GM15510 (cell line): ENCODE data around the gene SKI.
A peak's percentile ranks its signal among the peaks of the same experiment; 100 is the strongest.

ENCODE experiments used
- POLR2A ChIP-seq: IDR thresholded peaks from 3 replicates; pipeline ENCODE4 v1.6.1; 2011; ENCODE audit warnings: borderline replicate concordance; ENCODE audit not compliant: insufficient read length; ENCODE audit errors: extremely low read depth

The SKI gene

DNA sequence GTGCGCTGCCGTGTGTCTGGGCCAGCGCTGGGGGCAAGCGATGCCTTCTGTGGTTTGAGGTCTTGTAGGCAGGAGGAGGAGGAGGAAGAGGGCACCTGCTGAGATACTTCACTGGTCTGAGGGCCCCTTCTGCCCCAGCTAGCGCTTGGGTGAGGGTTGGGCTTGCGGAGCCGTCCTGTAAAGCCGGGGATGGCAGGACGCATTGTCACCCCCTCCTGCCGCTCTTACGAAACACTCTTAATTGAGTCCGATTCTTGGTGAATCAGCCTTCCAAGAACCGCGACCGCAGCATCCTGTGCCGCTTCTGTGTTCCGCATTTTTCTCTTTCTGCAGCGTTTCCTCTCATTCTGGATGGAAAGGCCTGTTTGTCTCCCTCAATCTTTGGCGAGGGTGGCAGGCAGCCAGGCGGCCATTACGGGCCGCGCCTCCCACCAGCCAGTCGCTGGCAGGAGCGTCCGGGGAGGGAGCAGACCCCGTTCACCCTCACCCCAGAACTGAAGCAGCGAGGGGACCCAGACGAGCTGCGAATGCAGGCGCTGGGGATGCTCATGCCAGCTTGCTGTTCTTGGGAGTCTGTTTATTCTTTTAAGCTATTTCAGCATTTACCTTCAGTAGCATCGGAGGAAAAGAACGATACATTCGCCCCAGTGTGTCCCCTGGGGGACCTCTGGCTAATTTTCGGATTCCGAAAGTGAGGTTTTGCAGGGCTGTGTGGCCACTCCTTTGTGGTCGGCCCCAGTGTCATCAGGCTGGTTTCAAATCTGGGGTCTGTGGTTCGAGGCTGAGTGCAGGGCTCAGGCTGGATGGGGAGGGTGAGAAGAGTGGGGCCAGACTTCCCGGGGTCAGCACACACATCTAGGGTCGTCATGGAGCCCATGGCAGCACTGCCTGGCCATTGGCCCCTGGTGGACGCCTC is 62.7 kb downstream of the SKI start:
- no peak for TF ChIP-seq POLR2A

DNA sequence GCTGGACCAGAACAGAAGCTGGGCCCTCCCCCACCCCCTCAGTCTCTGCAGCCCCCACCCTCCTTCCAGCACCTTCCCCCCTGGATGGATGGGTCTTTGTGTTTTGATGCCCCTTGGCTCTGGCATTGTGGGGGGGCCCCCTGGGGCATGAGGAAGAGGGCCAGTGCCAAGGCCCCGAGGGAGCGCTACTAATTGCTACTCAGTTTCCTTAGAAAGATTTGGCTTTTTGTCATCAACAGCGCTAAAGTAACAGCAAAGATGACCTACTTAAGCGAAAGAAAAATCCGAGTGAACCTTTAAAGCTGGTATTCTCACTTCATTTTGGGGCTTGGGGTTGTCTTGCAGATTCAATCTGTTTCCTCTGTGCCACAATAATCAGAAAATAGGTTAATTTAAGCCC is 63.5 kb downstream of the SKI start:
- TF ChIP-seq POLR2A: no peak

DNA sequence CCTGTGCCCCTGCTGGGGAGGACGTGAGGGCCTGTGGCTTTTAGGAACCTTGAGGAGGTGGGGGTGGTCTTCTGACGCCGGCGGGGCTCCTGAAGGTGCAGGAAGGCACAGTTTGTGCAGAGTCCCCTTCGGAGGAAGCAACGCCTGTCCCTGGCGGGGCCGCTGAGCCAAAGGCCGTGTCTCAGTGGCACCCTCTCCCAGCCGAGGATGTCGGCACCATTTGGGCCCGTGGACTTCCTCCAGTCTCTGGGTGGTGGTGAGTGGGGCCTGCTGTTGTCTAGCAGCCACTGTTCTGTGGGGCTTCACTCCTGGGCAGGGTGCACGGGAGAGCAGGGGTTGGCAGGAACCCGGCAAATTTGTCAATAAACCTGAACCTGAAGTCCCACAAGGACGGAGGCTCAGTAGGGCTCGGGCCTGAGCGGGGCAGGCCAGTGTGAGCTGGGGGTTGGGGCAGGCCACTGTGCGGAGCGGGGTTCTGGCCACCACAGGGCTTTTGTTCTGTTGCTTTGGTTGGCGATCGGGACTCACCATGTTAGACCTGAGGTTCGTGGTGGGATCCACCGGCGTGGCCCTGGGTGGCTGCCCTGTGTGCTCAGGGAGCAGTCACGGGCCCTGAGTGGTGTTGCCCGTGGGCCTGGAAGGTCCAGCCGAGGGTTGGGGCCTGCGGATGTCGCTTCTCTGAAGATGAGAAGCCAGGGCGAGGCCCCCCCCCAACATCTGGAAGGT is 64.8 kb downstream of the SKI start:
- TF ChIP-seq POLR2A: no peak

DNA sequence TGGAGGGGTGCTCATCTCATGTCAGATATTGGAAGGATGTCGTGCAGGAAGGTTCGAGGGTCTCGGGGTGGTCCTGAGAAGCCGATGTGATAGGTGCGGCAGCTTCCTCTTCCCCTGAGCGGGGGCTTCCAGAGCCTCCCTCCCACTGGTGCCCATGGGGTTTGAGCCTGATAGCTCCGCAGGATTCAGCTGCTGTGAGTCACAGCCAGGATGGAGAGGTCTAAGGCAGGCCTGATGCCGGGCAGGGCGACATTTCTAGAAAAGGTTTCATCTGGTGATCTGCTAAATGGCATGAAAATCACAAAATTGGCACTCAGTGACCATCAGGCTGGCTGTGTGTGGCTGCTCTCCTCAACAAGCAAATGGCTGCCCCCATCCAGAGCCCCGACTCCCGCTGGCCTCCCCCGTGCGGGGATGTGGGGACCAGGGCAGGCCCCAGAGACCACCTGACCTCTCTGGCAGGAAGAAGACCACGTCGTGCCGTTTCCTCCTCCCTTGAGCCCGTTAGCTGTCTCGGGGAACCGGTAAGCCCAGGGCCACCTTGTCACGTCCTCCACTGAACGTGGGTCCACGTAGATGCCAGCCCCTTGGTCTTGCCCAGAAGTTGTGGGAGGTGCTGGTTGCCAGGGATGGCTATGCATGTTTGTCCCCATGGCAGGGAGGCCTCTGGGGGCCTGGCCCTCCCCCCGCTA is 66.1 kb downstream of the SKI start:
- TF ChIP-seq POLR2A: no peak

DNA sequence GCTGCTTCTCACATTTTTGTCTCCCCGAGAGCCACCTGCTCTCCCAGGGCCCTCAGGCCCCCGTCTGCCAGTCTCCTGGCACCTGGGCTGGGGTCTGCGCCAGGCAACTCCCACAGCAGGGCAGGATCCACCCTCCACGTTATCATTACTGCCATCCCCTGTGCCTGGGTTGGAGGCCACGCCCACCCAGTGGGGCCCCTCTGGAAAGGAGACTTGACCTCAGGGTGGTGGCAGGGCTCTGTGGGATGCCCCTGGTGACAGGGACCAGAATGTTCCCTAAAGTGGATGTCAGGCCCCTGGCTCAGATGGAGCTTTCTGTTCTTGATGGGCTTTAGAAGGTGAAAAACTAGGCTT is 66.6 kb downstream of the SKI start:
- no peak for TF ChIP-seq POLR2A

DNA sequence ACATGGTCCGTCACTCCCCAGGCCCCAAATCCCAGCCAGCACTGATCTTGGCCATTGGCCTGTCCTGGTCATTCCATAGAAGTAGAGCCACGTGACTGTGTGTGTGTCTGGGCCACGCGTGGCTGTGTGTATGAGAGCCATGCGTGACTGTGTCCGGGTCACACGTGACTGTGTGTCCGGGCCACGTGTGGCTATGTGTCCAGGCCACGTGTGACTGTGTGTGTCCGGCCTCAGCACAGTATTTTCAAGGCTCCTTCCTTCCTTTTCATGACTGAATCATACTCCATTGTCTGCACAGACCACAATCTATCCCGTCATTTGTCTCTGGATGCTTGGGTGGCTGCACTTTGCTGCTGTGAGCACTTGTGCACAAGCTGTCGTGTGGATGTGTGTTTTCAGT is 67.4 kb downstream of the SKI start:
- TF ChIP-seq POLR2A: no peak

DNA sequence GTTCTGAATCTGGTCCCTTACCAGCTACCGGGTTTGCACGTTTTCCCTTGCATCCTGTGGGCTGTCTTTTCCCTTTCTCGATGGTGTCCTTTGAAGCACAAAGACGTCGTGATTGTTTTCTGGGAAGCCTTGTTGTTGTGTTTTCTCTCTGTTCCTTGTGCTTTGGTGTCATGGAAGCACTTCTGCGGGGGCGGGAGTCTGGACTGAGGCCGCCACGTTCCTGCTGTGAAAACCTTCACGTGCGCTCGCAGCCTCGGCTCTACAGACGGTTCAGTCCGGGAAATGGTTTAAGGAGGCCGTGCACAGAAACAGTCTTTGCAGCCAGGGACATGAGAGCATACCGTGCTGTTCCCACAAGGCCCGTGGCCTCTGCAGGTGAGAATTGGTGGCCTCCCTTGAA is 68.5 kb downstream of the SKI start:
- no peak for TF ChIP-seq POLR2A

DNA sequence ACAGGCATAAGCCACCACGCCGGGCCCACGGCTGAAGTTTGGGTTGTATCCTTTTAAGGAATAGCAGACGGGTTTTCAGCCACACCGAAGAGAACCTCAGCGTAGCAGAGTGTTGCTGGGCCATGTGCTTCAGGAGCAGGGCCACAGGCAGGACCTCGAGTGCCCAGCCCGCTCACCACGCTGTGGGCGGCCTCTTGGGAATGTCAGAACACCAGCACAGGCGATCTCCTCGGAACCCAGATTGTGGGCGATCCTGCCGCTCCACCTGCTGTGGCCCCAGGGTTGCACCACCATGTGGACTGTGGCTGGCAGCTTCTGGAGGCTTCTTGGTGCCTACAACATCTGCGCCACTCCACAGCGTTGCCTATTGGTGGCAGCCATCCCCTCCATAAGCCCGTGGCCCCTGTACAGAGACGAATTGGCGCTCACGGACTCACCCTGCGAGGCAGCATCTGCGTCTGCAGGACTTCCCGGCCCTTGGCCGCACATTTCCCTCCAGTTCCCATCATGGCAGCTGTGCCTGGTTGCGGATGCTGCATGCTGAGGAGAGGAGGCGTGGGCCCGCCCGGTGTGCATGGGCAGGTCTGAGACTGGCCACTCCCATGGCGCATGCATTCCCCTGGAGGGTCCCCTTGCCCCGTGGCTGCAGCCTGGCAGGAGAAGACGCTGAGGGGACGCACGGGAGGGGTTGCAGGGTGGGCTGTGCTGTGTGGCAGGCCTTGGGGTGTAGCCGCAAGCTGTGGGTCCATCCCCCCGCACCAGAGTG is 69.3 kb downstream of the SKI start:
- no peak for TF ChIP-seq POLR2A

DNA sequence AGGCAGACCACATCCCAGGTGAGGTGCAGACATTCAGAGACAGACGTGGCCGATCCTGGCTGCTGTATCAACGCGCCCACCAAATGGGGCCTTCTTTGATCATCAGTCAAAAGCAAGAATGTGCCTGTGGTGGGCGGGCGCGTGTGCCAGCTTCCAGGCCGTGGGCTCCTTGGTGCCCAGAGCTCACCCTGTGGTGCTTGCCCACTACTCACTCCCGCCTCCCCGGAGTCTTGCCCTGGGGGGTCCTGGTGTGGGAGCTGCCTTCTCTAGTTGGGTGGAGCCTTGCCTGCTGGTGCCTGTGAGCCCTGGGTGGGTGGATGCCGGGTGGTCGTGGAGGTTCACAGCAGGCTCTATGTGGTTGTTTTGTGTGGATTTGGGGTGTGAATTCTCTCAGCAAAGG is 70.6 kb downstream of the SKI start:
- TF ChIP-seq POLR2A: no peak

DNA sequence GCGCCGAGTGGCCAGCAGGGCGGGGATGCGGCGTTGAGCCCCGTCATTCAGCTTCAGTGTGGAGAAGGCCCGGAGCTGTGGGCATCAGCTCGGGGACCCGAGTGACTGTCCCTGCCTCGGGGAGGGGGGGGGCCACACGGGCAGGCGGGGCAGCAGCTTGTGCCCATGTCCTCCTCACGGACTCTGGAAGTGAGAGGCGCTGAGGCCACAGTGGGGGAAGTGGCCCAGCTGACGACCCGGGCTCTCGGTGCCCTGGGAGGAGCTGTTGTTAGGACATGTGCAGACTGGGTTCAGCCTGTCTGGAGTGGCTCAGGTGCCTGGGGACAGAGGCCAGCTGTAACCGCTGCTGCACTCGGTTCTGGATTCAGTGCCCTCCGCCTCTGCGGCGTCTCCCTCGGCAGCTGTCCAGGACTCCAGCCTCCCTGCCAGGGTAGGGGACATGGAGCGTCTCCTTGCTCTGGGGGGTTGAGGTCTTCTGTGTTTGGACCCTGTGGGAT is 71.1 kb downstream of the SKI start:
- TF ChIP-seq POLR2A: no peak

DNA sequence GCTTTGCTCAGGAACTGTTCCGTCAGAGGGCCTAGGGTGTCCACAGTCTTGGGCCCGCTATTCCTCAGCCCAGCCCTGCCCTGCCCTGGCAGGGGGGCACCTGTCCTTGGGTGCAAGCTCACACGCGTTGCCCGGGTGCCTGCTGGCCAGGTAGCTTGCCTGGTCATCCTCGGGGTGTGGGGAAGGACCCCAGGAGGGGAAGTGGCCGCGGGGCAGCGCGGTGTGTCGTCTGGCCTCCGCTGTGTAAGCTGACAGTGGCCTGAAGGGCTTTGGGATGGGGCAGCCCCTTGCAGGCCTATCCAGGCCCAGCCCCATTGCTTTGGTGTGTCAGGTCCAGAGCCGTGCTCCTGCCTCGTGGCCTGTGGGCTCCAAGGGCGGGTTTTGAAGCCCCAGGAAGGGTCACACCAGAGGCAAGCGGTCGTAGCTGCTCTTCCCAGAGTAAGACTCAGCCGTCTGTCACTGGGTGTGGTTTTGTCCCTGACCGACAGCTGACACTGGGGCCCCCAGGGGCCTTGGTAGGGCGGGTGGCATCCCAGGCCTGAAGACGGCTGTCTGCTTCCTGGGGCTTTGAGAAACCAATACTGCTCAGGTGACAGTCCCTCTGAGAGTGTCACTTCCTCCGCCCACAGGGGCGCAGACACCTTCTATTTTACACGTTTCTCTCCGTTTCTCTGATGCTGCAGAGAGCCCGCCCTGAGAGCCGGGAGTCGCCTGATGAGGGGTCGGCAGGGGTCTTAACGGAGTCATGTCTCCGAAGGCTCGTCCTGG is 72.1 kb downstream of the SKI start:
- peak; percentile 52 for TF ChIP-seq POLR2A

DNA sequence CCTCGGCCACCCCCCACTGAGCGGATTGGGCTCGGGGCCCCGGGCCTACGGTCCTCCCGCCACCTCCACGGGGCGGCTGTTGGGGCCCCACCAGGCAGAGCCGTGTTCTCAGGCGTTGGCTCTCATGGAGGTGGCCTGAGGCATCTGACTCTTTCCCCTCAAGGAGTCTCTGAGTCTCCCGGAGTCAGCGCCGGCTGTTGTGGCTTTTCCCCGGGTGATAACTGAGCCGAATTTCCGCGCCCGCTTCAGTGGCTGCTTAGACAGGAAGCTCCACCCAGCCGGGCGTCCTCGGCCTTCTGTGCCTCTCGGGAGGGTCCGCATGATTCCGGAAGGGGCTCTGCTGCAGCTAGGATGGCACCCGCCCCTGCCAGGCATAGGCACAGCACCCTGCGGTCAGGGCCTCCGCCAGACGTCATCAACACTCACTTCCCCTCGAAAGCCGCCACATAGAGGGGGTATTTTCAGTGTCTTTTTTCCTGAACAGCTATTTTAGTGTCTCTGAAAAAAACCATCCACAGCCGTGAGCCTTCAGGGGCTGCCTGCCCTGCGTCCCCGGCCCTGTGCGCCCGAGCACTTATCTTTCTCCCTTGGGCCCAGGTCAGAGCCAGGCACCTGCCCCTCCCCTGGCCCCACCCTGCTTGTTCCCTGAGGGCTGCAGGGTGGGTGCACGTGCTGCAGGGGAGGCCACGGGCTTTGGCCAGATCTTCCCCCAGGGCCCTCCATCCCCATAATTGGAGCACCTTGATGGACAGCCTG is 72.9 kb downstream of the SKI start:
- peak; percentile 19 for TF ChIP-seq POLR2A
